ENCODE measurements around the gene SLC46A1.

- no peak for TF ChIP-seq RAD21 (conservative IDR thresholded peaks at IDR 0.05)
- TF ChIP-seq, protein P1, sequence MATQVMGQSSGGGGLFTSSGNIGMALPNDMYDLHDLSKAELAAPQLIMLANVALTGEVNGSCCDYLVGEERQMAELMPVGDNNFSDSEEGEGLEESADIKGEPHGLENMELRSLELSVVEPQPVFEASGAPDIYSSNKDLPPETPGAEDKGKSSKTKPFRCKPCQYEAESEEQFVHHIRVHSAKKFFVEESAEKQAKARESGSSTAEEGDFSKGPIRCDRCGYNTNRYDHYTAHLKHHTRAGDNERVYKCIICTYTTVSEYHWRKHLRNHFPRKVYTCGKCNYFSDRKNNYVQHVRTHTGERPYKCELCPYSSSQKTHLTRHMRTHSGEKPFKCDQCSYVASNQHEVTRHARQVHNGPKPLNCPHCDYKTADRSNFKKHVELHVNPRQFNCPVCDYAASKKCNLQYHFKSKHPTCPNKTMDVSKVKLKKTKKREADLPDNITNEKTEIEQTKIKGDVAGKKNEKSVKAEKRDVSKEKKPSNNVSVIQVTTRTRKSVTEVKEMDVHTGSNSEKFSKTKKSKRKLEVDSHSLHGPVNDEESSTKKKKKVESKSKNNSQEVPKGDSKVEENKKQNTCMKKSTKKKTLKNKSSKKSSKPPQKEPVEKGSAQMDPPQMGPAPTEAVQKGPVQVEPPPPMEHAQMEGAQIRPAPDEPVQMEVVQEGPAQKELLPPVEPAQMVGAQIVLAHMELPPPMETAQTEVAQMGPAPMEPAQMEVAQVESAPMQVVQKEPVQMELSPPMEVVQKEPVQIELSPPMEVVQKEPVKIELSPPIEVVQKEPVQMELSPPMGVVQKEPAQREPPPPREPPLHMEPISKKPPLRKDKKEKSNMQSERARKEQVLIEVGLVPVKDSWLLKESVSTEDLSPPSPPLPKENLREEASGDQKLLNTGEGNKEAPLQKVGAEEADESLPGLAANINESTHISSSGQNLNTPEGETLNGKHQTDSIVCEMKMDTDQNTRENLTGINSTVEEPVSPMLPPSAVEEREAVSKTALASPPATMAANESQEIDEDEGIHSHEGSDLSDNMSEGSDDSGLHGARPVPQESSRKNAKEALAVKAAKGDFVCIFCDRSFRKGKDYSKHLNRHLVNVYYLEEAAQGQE (IDR thresholded peaks at IDR 0.05; ENCODE audit: borderline replicate concordance) = no peak
- TF ChIP-seq, protein P2, sequence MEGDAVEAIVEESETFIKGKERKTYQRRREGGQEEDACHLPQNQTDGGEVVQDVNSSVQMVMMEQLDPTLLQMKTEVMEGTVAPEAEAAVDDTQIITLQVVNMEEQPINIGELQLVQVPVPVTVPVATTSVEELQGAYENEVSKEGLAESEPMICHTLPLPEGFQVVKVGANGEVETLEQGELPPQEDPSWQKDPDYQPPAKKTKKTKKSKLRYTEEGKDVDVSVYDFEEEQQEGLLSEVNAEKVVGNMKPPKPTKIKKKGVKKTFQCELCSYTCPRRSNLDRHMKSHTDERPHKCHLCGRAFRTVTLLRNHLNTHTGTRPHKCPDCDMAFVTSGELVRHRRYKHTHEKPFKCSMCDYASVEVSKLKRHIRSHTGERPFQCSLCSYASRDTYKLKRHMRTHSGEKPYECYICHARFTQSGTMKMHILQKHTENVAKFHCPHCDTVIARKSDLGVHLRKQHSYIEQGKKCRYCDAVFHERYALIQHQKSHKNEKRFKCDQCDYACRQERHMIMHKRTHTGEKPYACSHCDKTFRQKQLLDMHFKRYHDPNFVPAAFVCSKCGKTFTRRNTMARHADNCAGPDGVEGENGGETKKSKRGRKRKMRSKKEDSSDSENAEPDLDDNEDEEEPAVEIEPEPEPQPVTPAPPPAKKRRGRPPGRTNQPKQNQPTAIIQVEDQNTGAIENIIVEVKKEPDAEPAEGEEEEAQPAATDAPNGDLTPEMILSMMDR (IDR thresholded peaks at IDR 0.05; ENCODE audit: poor library complexity, severe bottlenecking) = no peak
Observed at GRCh38 chr17:28427371-28427770, 21.4 kb upstream of the SLC46A1 start.
